GM21360 (cell line): ENCODE results near the gene OPCML.

ENCODE experiments used
- ATAC-seq: cut with Tn5 transposase; IDR thresholded peaks from one replicate; pipeline ENCODE4 v1.9.1; 2021; ENCODE audit warnings: mild to moderate bottlenecking, moderate library complexity; ENCODE audit not compliant: unreplicated experiment

The OPCML gene

GRCh38 chr11:133362916-133363315, 169.4 kb downstream of the OPCML start:
- ATAC-seq: no peak

- ATAC-seq: no peak
Observed at GRCh38 chr11:133362156-133362555, 170.1 kb downstream of the OPCML start.

GRCh38 chr11:133361689-133361994, 170.7 kb downstream of the OPCML start:
- ATAC-seq: no peak

- peak; percentile 60 for ATAC-seq
Observed at GRCh38 chr11:133360860-133361688, 171.2 kb downstream of the OPCML start.

GRCh38 chr11:133355095-133355494, 177.2 kb downstream of the OPCML start:
- ATAC-seq: no peak

GRCh38 chr11:133354069-133354468, 178.2 kb downstream of the OPCML start:
- no peak for ATAC-seq

- ATAC-seq: no peak
Observed at GRCh38 chr11:133350045-133350444, 182.3 kb downstream of the OPCML start.

- ATAC-seq: no peak
Observed at GRCh38 chr11:133347988-133348387, 184.3 kb downstream of the OPCML start.

- ATAC-seq: no peak
Observed at GRCh38 chr11:133346137-133346536, 186.2 kb downstream of the OPCML start.

- ATAC-seq: no peak
Observed at GRCh38 chr11:133343951-133344350, 188.3 kb downstream of the OPCML start.

- ATAC-seq: no peak
Observed at GRCh38 chr11:133339495-133340140, 192.7 kb downstream of the OPCML start.

- no peak for ATAC-seq
Observed at GRCh38 chr11:133338588-133338987, 193.7 kb downstream of the OPCML start.

- no peak for ATAC-seq
Observed at GRCh38 chr11:133337951-133338418, 194.3 kb downstream of the OPCML start.

GRCh38 chr11:133337193-133337592, 195.1 kb downstream of the OPCML start:
- ATAC-seq: no peak

- ATAC-seq: no peak
Observed at GRCh38 chr11:133331031-133331430, 201.3 kb downstream of the OPCML start.

GRCh38 chr11:133326849-133327248, 205.5 kb downstream of the OPCML start:
- ATAC-seq: no peak

- ATAC-seq: no peak
Observed at GRCh38 chr11:133326332-133326731, 206.0 kb downstream of the OPCML start.

GRCh38 chr11:133325711-133326110, 206.6 kb downstream of the OPCML start:
- ATAC-seq: no peak

GRCh38 chr11:133323354-133323753, 208.9 kb downstream of the OPCML start:
- ATAC-seq: no peak

GRCh38 chr11:133318221-133318620, 214.1 kb downstream of the OPCML start:
- no peak for ATAC-seq

- no peak for ATAC-seq
Observed at GRCh38 chr11:133311230-133311629, 221.1 kb downstream of the OPCML start.

GRCh38 chr11:133306019-133306418, 226.3 kb downstream of the OPCML start:
- ATAC-seq: no peak
